Nephron (organoid): Measurements from ENCODE around the gene ADAM17.

Experiments used
- H3K27ac Mint-ChIP-seq, 3 experiments: 2 replicates each; pipeline ENCODE4 v1.8.0; 2020; ENCODE audit warnings: mixed read lengths in 3 of 3, mild to moderate bottlenecking in 2 of 3, moderate library complexity in 1 of 3
- H3K27me3 Mint-ChIP-seq: 2 replicates; pipeline ENCODE4 v1.8.0; 2021; ENCODE audit warnings: low read depth, mild to moderate bottlenecking, moderate library complexity, mixed read lengths
- H3K36me3 Mint-ChIP-seq: 2 replicates; pipeline ENCODE4 v1.8.0; 2020; ENCODE audit warnings: low read depth, mixed read lengths
- H3K4me1 Mint-ChIP-seq: 2 replicates; pipeline ENCODE4 v1.8.0; 2020; ENCODE audit warnings: mixed read lengths
- H3K4me3 Mint-ChIP-seq, 3 experiments: 2 replicates each; pipeline ENCODE4 v1.8.0; 2020; ENCODE audit warnings: mild to moderate bottlenecking in 3 of 3, mixed read lengths in 3 of 3, moderate library complexity in 2 of 3
- H3K9me3 Mint-ChIP-seq: 2 replicates; pipeline ENCODE4 v1.8.0; 2020; ENCODE audit warnings: mixed read lengths
- TF ChIP-seq, protein P1 (sequence below), 3 experiments: fragments of 200-600 bp; sonication (generic); IDR thresholded peaks; one replicate each; pipeline ENCODE4 v1.5.0; 2021; ENCODE audit warnings: antibody characterized with exemption in 3 of 3; ENCODE audit not compliant: unreplicated experiment in 3 of 3

The ADAM17 gene

GRCh38 chr2:9508931-9509330 is 46.7 kb downstream of the ADAM17 start:
- H3K4me1 Mint-ChIP-seq: peaks cover 3% of the 10 kb centered on the region
- no peak overlapping the region for H3K4me3 Mint-ChIP-seq
- H3K27me3 Mint-ChIP-seq: no peaks in the 10 kb centered on the region
- no peaks in the 10 kb centered on the region for H3K9me3 Mint-ChIP-seq
- TF ChIP-seq, protein P1, sequence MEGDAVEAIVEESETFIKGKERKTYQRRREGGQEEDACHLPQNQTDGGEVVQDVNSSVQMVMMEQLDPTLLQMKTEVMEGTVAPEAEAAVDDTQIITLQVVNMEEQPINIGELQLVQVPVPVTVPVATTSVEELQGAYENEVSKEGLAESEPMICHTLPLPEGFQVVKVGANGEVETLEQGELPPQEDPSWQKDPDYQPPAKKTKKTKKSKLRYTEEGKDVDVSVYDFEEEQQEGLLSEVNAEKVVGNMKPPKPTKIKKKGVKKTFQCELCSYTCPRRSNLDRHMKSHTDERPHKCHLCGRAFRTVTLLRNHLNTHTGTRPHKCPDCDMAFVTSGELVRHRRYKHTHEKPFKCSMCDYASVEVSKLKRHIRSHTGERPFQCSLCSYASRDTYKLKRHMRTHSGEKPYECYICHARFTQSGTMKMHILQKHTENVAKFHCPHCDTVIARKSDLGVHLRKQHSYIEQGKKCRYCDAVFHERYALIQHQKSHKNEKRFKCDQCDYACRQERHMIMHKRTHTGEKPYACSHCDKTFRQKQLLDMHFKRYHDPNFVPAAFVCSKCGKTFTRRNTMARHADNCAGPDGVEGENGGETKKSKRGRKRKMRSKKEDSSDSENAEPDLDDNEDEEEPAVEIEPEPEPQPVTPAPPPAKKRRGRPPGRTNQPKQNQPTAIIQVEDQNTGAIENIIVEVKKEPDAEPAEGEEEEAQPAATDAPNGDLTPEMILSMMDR (IDR thresholded peaks at IDR 0.05; ENCODE audit: unreplicated experiment in 3 of 3): no peak
- peaks cover 66% of the 10 kb centered on the region for H3K36me3 Mint-ChIP-seq
- peak overlapping the region in 1 of 3 experiments; percentile 27 for H3K27ac Mint-ChIP-seq

DNA sequence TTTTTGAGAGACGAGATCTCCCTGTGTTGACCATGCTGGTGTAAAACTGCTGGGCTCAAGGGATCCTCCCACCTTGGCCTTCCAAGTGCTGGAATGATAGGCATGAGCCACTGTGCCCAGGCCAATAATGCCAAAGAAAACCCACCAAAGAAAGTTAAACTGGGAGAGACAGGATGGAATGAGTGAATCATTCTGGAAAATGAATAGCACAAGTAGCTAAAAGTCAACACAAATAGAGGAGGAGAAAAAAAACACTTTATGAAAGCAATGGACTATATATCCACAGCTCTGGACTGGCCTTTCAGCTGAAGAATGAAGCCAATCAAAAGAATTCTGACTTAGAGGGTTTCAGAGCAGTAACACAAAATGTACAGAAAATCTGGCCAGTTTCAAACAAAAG is 57.4 kb downstream of the ADAM17 start:
- Mint-ChIP-seq H3K9me3 (no peaks in the 10 kb centered on the region), H3K27ac (peak overlapping the region in 1 of 3 experiments; percentile 20), H3K4me1 (no peaks in the 10 kb centered on the region), H3K4me3 (no peak overlapping the region), H3K27me3 (no peaks in the 10 kb centered on the region), H3K36me3 (peaks cover 70% of the 10 kb centered on the region)
- TF ChIP-seq, protein P1 (IDR thresholded peaks at IDR 0.05; ENCODE audit: unreplicated experiment in 3 of 3): no peak

DNA sequence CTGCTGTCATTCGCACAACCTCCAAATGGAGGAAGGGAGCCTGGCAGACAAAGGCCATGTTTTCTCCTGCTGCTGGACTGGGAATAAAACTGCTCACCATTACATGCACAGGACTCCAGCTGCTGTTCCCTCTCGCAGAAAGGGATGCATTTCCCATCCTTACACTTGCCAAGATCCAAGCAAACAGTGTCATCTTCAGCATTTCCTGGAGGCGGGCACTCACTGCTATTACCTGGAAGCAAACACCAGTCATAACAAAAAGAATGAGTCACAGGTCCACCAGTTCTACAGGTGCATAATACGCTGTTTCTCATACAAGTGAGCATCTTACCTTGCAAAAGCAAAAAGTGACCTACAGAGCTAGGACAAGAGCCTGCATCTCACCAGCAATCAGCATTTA is 58.6 kb downstream of the ADAM17 start:
- no peaks in the 10 kb centered on the region for H3K27me3 Mint-ChIP-seq
- no peak overlapping the region for H3K4me3 Mint-ChIP-seq
- TF ChIP-seq, protein P1 (IDR thresholded peaks at IDR 0.05; ENCODE audit: unreplicated experiment in 3 of 3): no peak
- H3K36me3 Mint-ChIP-seq: peaks cover 69% of the 10 kb centered on the region
- H3K4me1 Mint-ChIP-seq: no peaks in the 10 kb centered on the region
- no peaks in the 10 kb centered on the region for H3K9me3 Mint-ChIP-seq
- no peak overlapping the region for H3K27ac Mint-ChIP-seq

GRCh38 chr2:9494081-9494480 is 61.5 kb downstream of the ADAM17 start:
- Mint-ChIP-seq H3K27me3 (no peaks in the 10 kb centered on the region), H3K36me3 (peaks cover 79% of the 10 kb centered on the region)

DNA sequence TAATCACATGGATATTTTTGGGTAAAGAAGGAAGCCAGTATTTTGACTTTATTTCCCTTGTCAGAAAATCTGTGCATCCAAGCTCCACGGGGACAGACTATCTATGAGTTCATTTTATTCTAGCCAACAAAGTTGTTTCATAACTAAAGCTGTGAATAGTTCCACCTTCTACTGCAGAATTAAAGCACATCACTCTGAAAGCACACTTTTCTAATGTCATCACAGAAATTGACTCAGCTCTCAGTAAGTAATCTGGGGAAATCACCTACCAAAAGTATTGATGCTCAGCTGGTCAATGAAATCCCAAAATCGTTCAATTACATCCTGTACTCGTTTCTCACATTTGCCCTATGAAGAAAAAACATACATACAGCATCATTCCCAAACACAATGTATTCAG is 62.2 kb downstream of the ADAM17 start:
- Mint-ChIP-seq H3K36me3 (peaks cover 80% of the 10 kb centered on the region), H3K27ac (no peak overlapping the region), H3K27me3 (no peaks in the 10 kb centered on the region), H3K9me3 (no peaks in the 10 kb centered on the region), H3K4me3 (no peak overlapping the region), H3K4me1 (no peaks in the 10 kb centered on the region)
- TF ChIP-seq, protein P1 (IDR thresholded peaks at IDR 0.05; ENCODE audit: unreplicated experiment in 3 of 3): no peak

More at GRCh38 chr2:9494081-9494480, 61.5 kb downstream of the ADAM17 start:
- TF ChIP-seq, protein P1 (IDR thresholded peaks at IDR 0.05; ENCODE audit: unreplicated experiment in 3 of 3): no peak
- Mint-ChIP-seq H3K27ac (no peak overlapping the region), H3K9me3 (no peaks in the 10 kb centered on the region), H3K4me3 (no peak overlapping the region), H3K4me1 (no peaks in the 10 kb centered on the region)

DNA sequence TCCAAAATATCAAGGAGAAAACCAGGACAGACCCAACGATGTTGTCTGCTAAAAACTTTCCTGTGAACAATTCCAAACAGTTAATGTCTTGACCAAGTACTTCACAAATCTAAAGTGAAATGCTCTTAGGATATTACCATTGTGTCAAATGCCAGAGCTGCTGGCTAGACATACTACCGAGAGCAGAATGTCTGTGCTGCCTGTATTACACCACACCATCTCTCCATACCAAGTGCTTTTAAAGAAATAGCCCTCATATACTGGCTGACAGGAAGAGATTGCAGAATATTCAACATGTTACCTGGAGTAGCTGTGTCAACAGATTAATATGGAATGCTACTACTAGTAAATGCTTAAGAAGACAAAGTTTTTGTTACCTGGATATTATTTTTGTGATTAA is 62.7 kb downstream of the ADAM17 start:
- Mint-ChIP-seq H3K27ac (no peak overlapping the region), H3K4me1 (no peaks in the 10 kb centered on the region), H3K9me3 (no peaks in the 10 kb centered on the region), H3K36me3 (peaks cover 80% of the 10 kb centered on the region), H3K4me3 (no peak overlapping the region), H3K27me3 (no peaks in the 10 kb centered on the region)
- TF ChIP-seq, protein P1 (IDR thresholded peaks at IDR 0.05; ENCODE audit: unreplicated experiment in 3 of 3): no peak
